ENCODE results near the gene GANAB.
"Not testable (repeated sequence)": the region's sequence is repeated elsewhere in the genome, so short reads cannot be mapped to it uniquely, and the experiment has no call there.

Gene GANAB

GRCh38 chr11:62646825-62647608 is 604 bp upstream of the GANAB start:
- H3K4me1 ChIP-seq (ENCODE audit: control insufficient read depth, insufficient read depth, low read length) = peaks cover 32% of the 10 kb centered on the region
- no peaks in the 10 kb centered on the region for H3K9me3 ChIP-seq (replicated peaks; ENCODE audit: low read length)
- H3K27me3 ChIP-seq (ENCODE audit: control insufficient read depth, insufficient read depth, low read length) = no peaks in the 10 kb centered on the region
- H3K4me3 ChIP-seq (ENCODE audit: low read length) = peak overlapping the region; percentile 36
- peak overlapping the region; percentile 27 for H3K9ac ChIP-seq (ENCODE audit: low read depth, low read length)
- H3K36me3 ChIP-seq (ENCODE audit: insufficient read depth, low read length) = peaks cover 34% of the 10 kb centered on the region
- peak overlapping the region; percentile 68 for H3K4me2 ChIP-seq (ENCODE audit: low read length)

- H3K4me2 ChIP-seq (ENCODE audit: low read length) = peak overlapping the region; percentile 85
- no peaks in the 10 kb centered on the region for H3K27me3 ChIP-seq (ENCODE audit: control insufficient read depth, insufficient read depth, low read length)
- no peaks in the 10 kb centered on the region for H3K9me3 ChIP-seq (replicated peaks; ENCODE audit: low read length)
- peaks cover 26% of the 10 kb centered on the region for H3K4me1 ChIP-seq (ENCODE audit: control insufficient read depth, insufficient read depth, low read length)
- H3K36me3 ChIP-seq (ENCODE audit: insufficient read depth, low read length) = peaks cover 34% of the 10 kb centered on the region
- peak overlapping the region; percentile 100 for H3K9ac ChIP-seq (ENCODE audit: low read depth, low read length)
- peak overlapping the region; percentile 96 for H3K4me3 ChIP-seq (ENCODE audit: low read length)
Observed at GRCh38 chr11:62645671-62645945, 805 bp downstream of the GANAB start.

DNA sequence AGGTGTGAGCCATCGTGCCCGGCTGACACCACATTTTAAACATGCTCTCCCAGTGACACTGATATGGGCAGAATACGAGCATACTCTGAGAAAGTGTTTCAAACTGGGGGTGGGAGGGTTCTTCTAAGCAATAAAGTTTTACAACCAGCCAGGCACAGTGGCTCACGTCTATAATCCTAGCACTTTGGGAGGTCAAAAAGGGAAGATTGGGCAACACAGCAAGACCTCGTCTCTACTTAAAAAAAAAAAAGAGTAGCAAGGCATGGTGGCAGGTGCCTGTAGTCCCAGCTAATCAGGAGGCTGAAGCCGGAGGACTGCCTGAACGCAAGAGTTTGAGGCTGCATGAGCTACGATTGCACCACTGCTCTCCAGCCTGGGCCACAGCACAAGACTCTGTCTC is 2.2 kb downstream of the GANAB start:
- Histone ChIP-seq H3K4me3 (ENCODE audit: low read length) (no peak overlapping the region), H3K9ac (ENCODE audit: low read depth, low read length) (no peak overlapping the region), H3K27me3 (ENCODE audit: control insufficient read depth, insufficient read depth, low read length) (no peaks in the 10 kb centered on the region), H3K9me3 (replicated peaks; ENCODE audit: low read length) (no peaks in the 10 kb centered on the region), H3K4me1 (ENCODE audit: control insufficient read depth, insufficient read depth, low read length) (peaks cover 26% of the 10 kb centered on the region), H3K36me3 (ENCODE audit: insufficient read depth, low read length) (peaks cover 34% of the 10 kb centered on the region), H3K4me2 (ENCODE audit: low read length) (no peak overlapping the region)

DNA sequence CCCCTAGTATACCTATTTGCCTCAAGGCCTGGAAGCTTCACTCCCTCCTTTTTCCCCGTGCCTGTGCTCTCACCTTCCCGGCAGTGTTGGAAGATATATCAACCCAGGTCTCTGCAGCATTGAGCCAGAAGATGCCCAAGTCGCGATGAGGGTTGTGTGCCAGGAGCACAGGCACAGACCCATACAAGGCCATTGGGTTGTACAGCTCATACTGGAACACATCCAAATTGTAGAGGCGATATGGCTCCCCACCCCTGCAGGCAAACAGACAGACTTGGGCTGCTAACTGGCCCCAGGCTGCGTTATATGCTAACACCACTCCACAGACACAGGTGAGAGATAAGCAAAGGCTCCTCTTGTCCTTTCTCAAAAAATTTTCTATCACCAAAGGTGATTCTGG is 13.9 kb downstream of the GANAB start:
- Histone ChIP-seq H3K9me3 (replicated peaks; ENCODE audit: low read length) (no peaks in the 10 kb centered on the region), H3K4me1 (ENCODE audit: control insufficient read depth, insufficient read depth, low read length) (no peaks in the 10 kb centered on the region), H3K4me3 (ENCODE audit: low read length) (no peak overlapping the region), H3K27me3 (ENCODE audit: control insufficient read depth, insufficient read depth, low read length) (no peaks in the 10 kb centered on the region), H3K4me2 (ENCODE audit: low read length) (no peak overlapping the region), H3K36me3 (ENCODE audit: insufficient read depth, low read length) (peaks cover 77% of the 10 kb centered on the region), H3K9ac (ENCODE audit: low read depth, low read length) (no peak overlapping the region)

- Histone ChIP-seq H3K27me3 (ENCODE audit: control insufficient read depth, insufficient read depth, low read length) (no peaks in the 10 kb centered on the region), H3K4me3 (ENCODE audit: low read length) (no peak overlapping the region), H3K4me2 (ENCODE audit: low read length) (no peak overlapping the region), H3K36me3 (ENCODE audit: insufficient read depth, low read length) (peaks cover 68% of the 10 kb centered on the region), H3K4me1 (ENCODE audit: control insufficient read depth, insufficient read depth, low read length) (peaks cover under 1% of the 10 kb centered on the region), H3K9me3 (replicated peaks; ENCODE audit: low read length) (no peaks in the 10 kb centered on the region), H3K9ac (ENCODE audit: low read depth, low read length) (no peak overlapping the region)
Observed at GRCh38 chr11:62627713-62628112, 18.7 kb downstream of the GANAB start.

GRCh38 chr11:62622476-62623089 is 23.8 kb downstream of the GANAB start:
- Histone ChIP-seq H3K36me3 (ENCODE audit: insufficient read depth, low read length) (peaks cover 24% of the 10 kb centered on the region), H3K9ac (ENCODE audit: low read depth, low read length) (peak overlapping the region; percentile 60), H3K4me3 (ENCODE audit: low read length) (peak overlapping the region; percentile 59)

GRCh38 chr11:62621567-62622470 is 24.6 kb downstream of the GANAB start, which contains the start of gene B3GAT3:
Gene B3GAT3 (minus strand): TSS chr11:62621986. CDS start chr11:62621947, 39 bp downstream.
- peak within 1 kb of the TSS; percentile 82 for H3K9ac ChIP-seq (ENCODE audit: low read depth, low read length)
- no peaks in the 10 kb centered on the region for H3K9me3 ChIP-seq (replicated peaks; ENCODE audit: low read length)
- H3K4me2 ChIP-seq (ENCODE audit: low read length) = peak within 1 kb of the TSS; percentile 94
- H3K4me3 ChIP-seq (ENCODE audit: low read length) = peak within 1 kb of the TSS; percentile 78
- H3K36me3 ChIP-seq (ENCODE audit: insufficient read depth, low read length) = peaks cover 22% of the 10 kb centered on the region
- H3K4me1 ChIP-seq (ENCODE audit: control insufficient read depth, insufficient read depth, low read length) = peaks cover 17% of the 10 kb centered on the region
- H3K27me3 ChIP-seq (ENCODE audit: control insufficient read depth, insufficient read depth, low read length) = no peaks in the 10 kb centered on the region

More at GRCh38 chr11:62622476-62623089, 23.8 kb downstream of the GANAB start:
- Histone ChIP-seq H3K27me3 (ENCODE audit: control insufficient read depth, insufficient read depth, low read length) (no peaks in the 10 kb centered on the region), H3K4me2 (ENCODE audit: low read length) (peak overlapping the region; percentile 94), H3K4me1 (ENCODE audit: control insufficient read depth, insufficient read depth, low read length) (peaks cover 17% of the 10 kb centered on the region), H3K9me3 (replicated peaks; ENCODE audit: low read length) (no peaks in the 10 kb centered on the region)

GRCh38 chr11:62621027-62621566 is 25.3 kb downstream of the GANAB start:
- Histone ChIP-seq H3K4me3 (ENCODE audit: low read length) (peak overlapping the region; percentile 78), H3K36me3 (ENCODE audit: insufficient read depth, low read length) (peaks cover 15% of the 10 kb centered on the region), H3K4me2 (ENCODE audit: low read length) (peak overlapping the region; percentile 94), H3K9ac (ENCODE audit: low read depth, low read length) (peak overlapping the region; percentile 82), H3K27me3 (ENCODE audit: control insufficient read depth, insufficient read depth, low read length) (no peaks in the 10 kb centered on the region), H3K9me3 (replicated peaks; ENCODE audit: low read length) (no peaks in the 10 kb centered on the region), H3K4me1 (ENCODE audit: control insufficient read depth, insufficient read depth, low read length) (peaks cover 17% of the 10 kb centered on the region)

GRCh38 chr11:62616957-62617356 is 29.5 kb downstream of the GANAB start:
- peaks cover 22% of the 10 kb centered on the region for H3K4me1 ChIP-seq (ENCODE audit: control insufficient read depth, insufficient read depth, low read length)
- H3K27me3 ChIP-seq (ENCODE audit: control insufficient read depth, insufficient read depth, low read length); H3K9me3 ChIP-seq (replicated peaks; ENCODE audit: low read length); H3K4me3 ChIP-seq (ENCODE audit: low read length); H3K9ac ChIP-seq (ENCODE audit: low read depth, low read length); H3K4me2 ChIP-seq (ENCODE audit: low read length); H3K36me3 ChIP-seq (ENCODE audit: insufficient read depth, low read length): not testable (repeated sequence)

- Histone ChIP-seq H3K4me2 (ENCODE audit: low read length) (no peak overlapping the region), H3K9me3 (replicated peaks; ENCODE audit: low read length) (no peaks in the 10 kb centered on the region), H3K27me3 (ENCODE audit: control insufficient read depth, insufficient read depth, low read length) (no peaks in the 10 kb centered on the region), H3K4me3 (ENCODE audit: low read length) (no peak overlapping the region), H3K4me1 (ENCODE audit: control insufficient read depth, insufficient read depth, low read length) (peaks cover 24% of the 10 kb centered on the region), H3K9ac (ENCODE audit: low read depth, low read length) (no peak overlapping the region), H3K36me3 (ENCODE audit: insufficient read depth, low read length) (peaks cover 10% of the 10 kb centered on the region)
Observed at GRCh38 chr11:62615521-62615920, 30.9 kb downstream of the GANAB start.

GRCh38 chr11:62614275-62614674 is 32.1 kb downstream of the GANAB start:
- Histone ChIP-seq H3K27me3 (ENCODE audit: control insufficient read depth, insufficient read depth, low read length) (no peaks in the 10 kb centered on the region), H3K4me2 (ENCODE audit: low read length) (no peak overlapping the region), H3K9ac (ENCODE audit: low read depth, low read length) (no peak overlapping the region), H3K36me3 (ENCODE audit: insufficient read depth, low read length) (peaks cover 20% of the 10 kb centered on the region), H3K4me3 (ENCODE audit: low read length) (no peak overlapping the region), H3K4me1 (ENCODE audit: control insufficient read depth, insufficient read depth, low read length) (peaks cover 21% of the 10 kb centered on the region), H3K9me3 (replicated peaks; ENCODE audit: low read length) (no peaks in the 10 kb centered on the region)

Data from skeletal muscle satellite cell (primary cell).